ENCODE data around the gene OSBPL2. TPM values are rescaled to one million over a fixed set of nuclear protein-coding genes. Genes with fewer than 3 reads are reported as not detected.

The OSBPL2 gene
- total RNA-seq, 1 experiment from 2014 or later = 36.9 TPM

GRCh38 chr20:62243906-62244515, 5.7 kb downstream of the OSBPL2 start:
- BruUV-seq (replicated peaks) = no TSS peak
- Histone ChIP-seq H3K79me2 (ENCODE audit: insufficient read depth, low read length) (peaks cover 28% of the 10 kb centered on the region), H3K4me1 (ENCODE audit: control insufficient read depth in 1 of 2, insufficient read depth in 2 of 2, low read length in 2 of 2) (peaks cover 0 to 12% of the 10 kb centered on the region in 2 experiments; a peak in 2 of 4 replicates), H3K9ac (ENCODE audit: low read length) (no peak overlapping the region), H3K9me2 (ENCODE audit: insufficient read depth) (no peaks in the 10 kb centered on the region), H3K27ac (ENCODE audit: low read depth, low read length) (no peak overlapping the region), H4K20me1 (ENCODE audit: insufficient read depth) (no peaks in the 10 kb centered on the region), H3K4me2 (ENCODE audit: low read length) (no peak overlapping the region), H3K4me3 (replicated peaks in 1 of 2; ENCODE audit: low read depth in 1 of 2, low read length in 2 of 2) (no peak overlapping the region), H2AFZ (ENCODE audit: low read depth, low read length, poor library complexity, severe bottlenecking) (no peak overlapping the region), H3K27me3 (ENCODE audit: insufficient read depth, low read length) (no peaks in the 10 kb centered on the region), H3K36me3 (ENCODE audit: control insufficient read depth in 1 of 2, insufficient read depth in 2 of 2, low read length in 2 of 2) (no peaks in the 10 kb centered on the region), H3K9me3 (ENCODE audit: control insufficient read depth in 1 of 2, insufficient read depth in 1 of 2, low read depth in 1 of 2, low read length in 2 of 2) (no peaks in the 10 kb centered on the region)
- no peak for ATAC-seq
- ChIA-PET CTCF (no interaction called here), POLR2A (no interaction called here), RAD21 (ENCODE audit: low non-redundant PET in 1 of 2, low total read pairs in 2 of 2, uncharacterized antibody in 2 of 2, unreplicated experiment in 2 of 2) (no interaction called here)
- intact Hi-C loops (cut with micrococcal nuclease) = no loop called here
- TF ChIP-seq SIN3A (IDR thresholded peaks at IDR 0.05; ENCODE audit: low read depth) (no peak), CEBPB (IDR thresholded peaks at IDR 0.05; ENCODE audit: low read depth) (no peak), SP1 (IDR thresholded peaks at IDR 0.05; ENCODE audit: low read depth) (no peak), SRF (IDR thresholded peaks at IDR 0.05; ENCODE audit: low read depth) (no peak), ZFX (IDR thresholded peaks at IDR 0.05) (no peak), ZBTB33 (IDR thresholded peaks at IDR 0.05; ENCODE audit: extremely low read depth, insufficient replicate concordance, low read length) (no peak), EGR1 (IDR thresholded peaks at IDR 0.05; ENCODE audit: low read depth) (no peak), TCF7L2 (IDR thresholded peaks at IDR 0.05; ENCODE audit: borderline replicate concordance, extremely low read depth, insufficient read depth, insufficient read length) (no peak), CTCF (IDR thresholded peaks at IDR 0.05 in 2 of 3, conservative IDR thresholded peaks at IDR 0.05 in 1 of 3; ENCODE audit: borderline replicate concordance in 1 of 3, insufficient read depth in 1 of 3, low read depth in 2 of 3, low read length in 2 of 3) (no peak), MAX (IDR thresholded peaks at IDR 0.05) (no peak), YY1 (IDR thresholded peaks at IDR 0.05; ENCODE audit: extremely low read depth, insufficient replicate concordance, low read depth, low read length) (no peak), ATF3 (IDR thresholded peaks at IDR 0.05) (no peak), RAD21 (IDR thresholded peaks at IDR 0.05; ENCODE audit: low read depth) (no peak), JUND (IDR thresholded peaks at IDR 0.05) (no peak), REST (IDR thresholded peaks at IDR 0.05; ENCODE audit: low read depth) (no peak), ZNF274 (IDR thresholded peaks at IDR 0.05; ENCODE audit: low read depth, low read length) (no peak), ELF1 (IDR thresholded peaks at IDR 0.05; ENCODE audit: borderline replicate concordance, low read depth) (no peak), POLR2A (IDR thresholded peaks at IDR 0.05; ENCODE audit: borderline replicate concordance, extremely low read depth, insufficient read depth, insufficient read length) (no peak), POLR2AphosphoS5 (IDR thresholded peaks at IDR 0.05; ENCODE audit: low read depth, low read length) (no peak)
- no peak for DNase-seq (ENCODE audit: low read depth, low spot score)

All from HCT116 (cell line).